SH-SY5Y (cell line): ENCODE data around the gene HOXD3.

Experiments used
- GATA2 ChIP-seq: IDR thresholded peaks from 2 replicates; pipeline ENCODE4 v1.6.1; 2011; ENCODE audit warnings: mild to moderate bottlenecking, low read depth, low read length
- GATA3 ChIP-seq: IDR thresholded peaks from 2 replicates; pipeline ENCODE4 v1.6.1; 2011; ENCODE audit warnings: low read depth, mild to moderate bottlenecking, low read length, moderate library complexity

GRCh38 chr2:176150584-176151441 lies 6.3 kb upstream of the HOXD3 start:
- TF ChIP-seq GATA2 = no peak
- no peak for TF ChIP-seq GATA3
